NK-92 treated with Interleukin-12 subunit alpha and Interleukin-12 subunit beta, amount 100 ng/mL, for 24 hours (cell line): ENCODE measurements around the gene GREM2.

ENCODE experiments used
- DNase-seq: peaks from one replicate; lab custom pipeline; 2025; lab: John Stamatoyannopoulos, UW

The GREM2 gene

GRCh38 chr1:240455228-240455821, 156.6 kb downstream of the GREM2 start:
- DNase-seq, result no peak

GRCh38 chr1:240445369-240445768, 166.6 kb downstream of the GREM2 start:
- no peak for DNase-seq

GRCh38 chr1:240441669-240442068, 170.3 kb downstream of the GREM2 start:
- no peak for DNase-seq
